Caco-2 (cell line): ENCODE data around the gene SETDB1. TPM values are rescaled to one million over a fixed set of nuclear protein-coding genes. Genes with fewer than 3 reads are reported as not detected.

Experiments used
- BruUV-seq: library from RNA; stranded (reverse); fragments of 400-500 nt; replicated peaks from 2 replicates; lab custom pipeline; 2021; lab: Mats Ljungman, UMichigan
- CTCF ChIA-PET: fragments of 300-600 bp; sonication (Branson Sonifier 250); formaldehyde crosslinking; loops from one replicate; lab custom pipeline; 2022; ENCODE audit warnings: antibody characterized with exemption; lab: Charles Lee
- POLR2A ChIA-PET: fragments of 300-600 bp; sonication (Branson Sonifier 250); formaldehyde crosslinking; loops from one replicate; lab custom pipeline; 2022; ENCODE audit warnings: antibody characterized with exemption; lab: Charles Lee
- DNase-seq, 2 experiments: peaks; one replicate each; pipeline versions ENCODE4 v3.0.0 to v3.0.0-alpha.2; 2020 to 2022
- H3K27me3 ChIP-seq: replicated peaks from 2 replicates; pipeline ENCODE4 v1.6.0; 2011; ENCODE audit warnings: low read length; ENCODE audit not compliant: control insufficient read depth, insufficient read depth
- H3K36me3 ChIP-seq: 2 replicates; pipeline ENCODE4 v1.5.1; 2011; ENCODE audit warnings: low read length; ENCODE audit not compliant: control insufficient read depth, insufficient read depth
- H3K4me1 ChIP-seq: fragments of 250-450 bp; sonication (Bioruptor Pico); 2 replicates; pipeline ENCODE4 v1.5.1; 2020; ENCODE audit warnings: mild to moderate bottlenecking
- H3K4me3 ChIP-seq: 2 replicates; pipeline ENCODE4 v1.5.1; 2011; ENCODE audit warnings: low read depth, mild to moderate bottlenecking, control low read depth, low read length
- H3K9me3 ChIP-seq: fragments of 250-450 bp; sonication (Bioruptor Pico); 2 replicates; pipeline ENCODE4 v1.5.1; 2020; ENCODE audit warnings: mild to moderate bottlenecking, moderate library complexity
- H3K27ac Mint-ChIP-seq: one replicate; pipeline ENCODE4 v1.8.0; 2022; ENCODE audit warnings: mixed read lengths; ENCODE audit not compliant: unreplicated experiment
- H3K27me3 Mint-ChIP-seq: one replicate; pipeline ENCODE4 v1.8.0; 2022; ENCODE audit warnings: mixed read lengths; ENCODE audit not compliant: insufficient read depth, unreplicated experiment
- H3K36me3 Mint-ChIP-seq: one replicate; pipeline ENCODE4 v1.8.0; 2022; ENCODE audit warnings: mild to moderate bottlenecking, mixed read lengths; ENCODE audit not compliant: insufficient read depth, unreplicated experiment
- H3K4me1 Mint-ChIP-seq: one replicate; pipeline ENCODE4 v1.8.0; 2022; ENCODE audit warnings: low read depth, mixed read lengths; ENCODE audit not compliant: unreplicated experiment
- H3K4me3 Mint-ChIP-seq: one replicate; pipeline ENCODE4 v1.8.0; 2022; ENCODE audit warnings: mild to moderate bottlenecking, moderate library complexity, mixed read lengths; ENCODE audit not compliant: unreplicated experiment
- H3K9me3 Mint-ChIP-seq: one replicate; pipeline ENCODE4 v1.8.0; 2022; ENCODE audit warnings: mixed read lengths; ENCODE audit not compliant: unreplicated experiment
- intact Hi-C: fragments of 100-400 bp; cut with micrococcal nuclease; formaldehyde crosslinking; loops from one replicate; pipeline ENCODE4 v1.10.0; 2022; ENCODE audit not compliant: unreplicated experiment
- total RNA-seq: library from RNA; stranded (reverse); gene quantifications from 2 replicates; pipeline ENCODE4 v1.2.3, GENCODE V29; 2022
- TF ChIP-seq, protein P1 (sequence below), 2 experiments: fragments of 200-600 bp in 1 of 2; IDR thresholded peaks; 1 replicate in 1 of 2; 2 replicates in 1 of 2; pipeline versions ENCODE4 v1.5.1 to v1.8.0; 2011 to 2022; ENCODE audit warnings: antibody characterized with exemption in 1 of 2, control low read depth in 1 of 2, inconsistent platforms in 1 of 2, low read depth in 1 of 2, low read length in 1 of 2, mild to moderate bottlenecking in 1 of 2, moderate library complexity in 1 of 2; ENCODE audit not compliant: insufficient read depth in 1 of 2, severe bottlenecking in 1 of 2, unreplicated experiment in 1 of 2

The SETDB1 gene
- total RNA-seq, 1 experiment from 2014 or later = 45.0 TPM

DNA sequence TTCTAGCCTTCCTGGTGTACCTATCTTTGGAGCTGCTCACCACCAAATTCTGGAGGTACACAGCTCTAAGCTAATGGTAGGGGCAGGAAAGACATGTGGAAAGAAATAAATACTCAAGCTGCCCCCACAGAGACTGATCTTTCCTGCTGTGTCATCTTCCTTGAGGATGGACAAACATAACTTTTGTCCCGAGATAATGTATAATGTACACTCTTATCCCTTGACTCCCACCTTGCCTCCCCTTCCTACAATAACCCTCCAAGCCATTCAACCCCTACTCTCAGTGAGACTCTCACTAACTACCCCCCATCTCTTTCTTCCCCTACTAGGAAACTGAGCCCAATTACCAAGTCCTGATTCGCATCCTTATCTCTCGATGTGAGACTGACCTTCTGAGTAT, 68.1 kb downstream of the SETDB1 start:
- H3K4me3 Mint-ChIP-seq = no peak overlapping the region
- no peaks in the 10 kb centered on the region for H3K9me3 Mint-ChIP-seq
- peaks cover 20% of the 10 kb centered on the region for H3K36me3 Mint-ChIP-seq
- Histone ChIP-seq H3K27me3 (no peaks in the 10 kb centered on the region), H3K4me1 (peaks cover 15% of the 10 kb centered on the region; the same call in 1 of the 2 replicates), H3K36me3 (peaks cover 2% of the 10 kb centered on the region; the same call in 1 of the 2 replicates), H3K9me3 (no peaks in the 10 kb centered on the region), H3K4me3 (no peak overlapping the region)
- no peak for DNase-seq
- BruUV-seq = no TSS peak
- TF ChIP-seq, protein P1, sequence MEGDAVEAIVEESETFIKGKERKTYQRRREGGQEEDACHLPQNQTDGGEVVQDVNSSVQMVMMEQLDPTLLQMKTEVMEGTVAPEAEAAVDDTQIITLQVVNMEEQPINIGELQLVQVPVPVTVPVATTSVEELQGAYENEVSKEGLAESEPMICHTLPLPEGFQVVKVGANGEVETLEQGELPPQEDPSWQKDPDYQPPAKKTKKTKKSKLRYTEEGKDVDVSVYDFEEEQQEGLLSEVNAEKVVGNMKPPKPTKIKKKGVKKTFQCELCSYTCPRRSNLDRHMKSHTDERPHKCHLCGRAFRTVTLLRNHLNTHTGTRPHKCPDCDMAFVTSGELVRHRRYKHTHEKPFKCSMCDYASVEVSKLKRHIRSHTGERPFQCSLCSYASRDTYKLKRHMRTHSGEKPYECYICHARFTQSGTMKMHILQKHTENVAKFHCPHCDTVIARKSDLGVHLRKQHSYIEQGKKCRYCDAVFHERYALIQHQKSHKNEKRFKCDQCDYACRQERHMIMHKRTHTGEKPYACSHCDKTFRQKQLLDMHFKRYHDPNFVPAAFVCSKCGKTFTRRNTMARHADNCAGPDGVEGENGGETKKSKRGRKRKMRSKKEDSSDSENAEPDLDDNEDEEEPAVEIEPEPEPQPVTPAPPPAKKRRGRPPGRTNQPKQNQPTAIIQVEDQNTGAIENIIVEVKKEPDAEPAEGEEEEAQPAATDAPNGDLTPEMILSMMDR (IDR thresholded peaks at IDR 0.05; ENCODE audit: insufficient read depth in 1 of 2, low read depth in 1 of 2, low read length in 1 of 2, severe bottlenecking in 1 of 2, unreplicated experiment in 1 of 2) = no peak
- no peaks in the 10 kb centered on the region for H3K27me3 Mint-ChIP-seq
- ChIA-PET CTCF (interaction anchor here (2.4 to 5.0 kb wide), 2 partner anchors 12 kb away, joined by 34 to 50 read pairs; partner anchors contain the start of genes ANXA9 and MINDY1), POLR2A (interaction anchor here (0.6 kb wide), 1 partner anchor 17 kb away, joined by 4 read pairs; no protein-coding TSS in a partner anchor)
- peaks cover 4% of the 10 kb centered on the region for H3K4me1 Mint-ChIP-seq
- no peak overlapping the region for H3K27ac Mint-ChIP-seq
- intact Hi-C loops = no loop called here

DNA sequence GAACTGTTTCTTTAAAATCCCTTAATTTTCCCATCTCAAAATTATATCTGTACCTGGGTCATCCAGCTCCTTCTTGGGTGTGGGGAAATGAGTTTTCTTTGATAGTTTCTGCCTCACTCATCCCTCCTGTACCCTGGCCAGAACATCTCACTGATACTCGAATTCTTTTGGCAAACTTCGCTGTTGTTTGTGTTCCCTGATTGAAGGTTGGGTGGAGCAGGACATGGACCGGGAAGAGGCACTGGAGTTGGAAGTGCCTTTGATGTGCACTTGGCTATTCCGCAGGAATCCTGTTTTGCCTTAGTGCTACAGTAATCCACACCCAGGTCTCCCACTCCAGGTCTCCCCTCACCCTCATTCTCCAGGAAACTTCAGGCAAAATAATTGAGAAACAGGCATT, 69.3 kb downstream of the SETDB1 start:
- Histone ChIP-seq H3K4me1 (peaks cover 15% of the 10 kb centered on the region; the same call in 1 of the 2 replicates), H3K9me3 (no peaks in the 10 kb centered on the region), H3K27me3 (no peaks in the 10 kb centered on the region), H3K36me3 (peaks cover 2% of the 10 kb centered on the region), H3K4me3 (no peak overlapping the region)
- CTCF ChIA-PET = interaction anchor here (0.7 to 5.0 kb wide), 7 partner anchors 10 to 298 kb away, joined by 3 to 50 read pairs (median 6); partner anchors contain the start of genes ANXA9, C1orf56, GOLPH3L and MINDY1
- no peaks in the 10 kb centered on the region for H3K9me3 Mint-ChIP-seq
- TF ChIP-seq, protein P1 (IDR thresholded peaks at IDR 0.05; ENCODE audit: insufficient read depth in 1 of 2, low read depth in 1 of 2, low read length in 1 of 2, severe bottlenecking in 1 of 2, unreplicated experiment in 1 of 2) = no peak
- no peak overlapping the region for H3K4me3 Mint-ChIP-seq
- H3K4me1 Mint-ChIP-seq = peaks cover 7% of the 10 kb centered on the region
- POLR2A ChIA-PET = interaction anchor here (0.6 to 1.3 kb wide), 2 partner anchors 13 to 200 kb away, joined by 5 to 9 read pairs; partner anchors contain the start of gene ANXA9
- BruUV-seq = TSS peak; percentile 21
- no peaks in the 10 kb centered on the region for H3K27me3 Mint-ChIP-seq
- peaks cover 24% of the 10 kb centered on the region for H3K36me3 Mint-ChIP-seq
- intact Hi-C loops = no loop called here
- H3K27ac Mint-ChIP-seq = no peak overlapping the region
- DNase-seq = no peak

DNA sequence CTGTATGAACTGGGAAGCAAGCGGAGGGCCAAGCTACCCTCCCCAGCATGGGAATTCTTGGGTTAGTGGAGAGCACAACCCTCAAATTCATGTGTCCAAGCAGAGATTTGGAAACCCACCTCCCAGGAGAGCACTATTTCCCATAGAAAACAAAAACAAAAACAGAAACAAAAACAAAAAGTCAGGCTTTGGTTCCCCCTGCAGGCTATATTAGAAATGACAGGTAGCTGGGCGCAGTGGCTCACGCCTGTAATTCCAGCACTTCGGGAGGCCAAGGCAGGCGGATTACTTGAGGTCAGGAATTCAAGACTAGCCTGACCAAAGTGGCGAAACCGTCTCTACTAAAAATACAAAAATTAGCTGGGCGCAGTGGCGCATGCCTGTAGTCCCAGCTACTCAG, 69.7 kb downstream of the SETDB1 start:
- Histone ChIP-seq H3K36me3 (peaks cover 2% of the 10 kb centered on the region), H3K4me1 (peaks cover 15% of the 10 kb centered on the region; the same call in 1 of the 2 replicates), H3K4me3 (no peak overlapping the region), H3K27me3 (no peaks in the 10 kb centered on the region), H3K9me3 (no peaks in the 10 kb centered on the region)
- Mint-ChIP-seq H3K27ac (peak overlapping the region; percentile 26), H3K27me3 (no peaks in the 10 kb centered on the region), H3K9me3 (no peaks in the 10 kb centered on the region), H3K4me3 (no peak overlapping the region), H3K36me3 (peaks cover 25% of the 10 kb centered on the region), H3K4me1 (peaks cover 11% of the 10 kb centered on the region)
- TF ChIP-seq, protein P1 (IDR thresholded peaks at IDR 0.05; ENCODE audit: insufficient read depth in 1 of 2, low read depth in 1 of 2, low read length in 1 of 2, severe bottlenecking in 1 of 2, unreplicated experiment in 1 of 2) = peak; percentile 66 to 95
- BruUV-seq = no TSS peak
- ChIA-PET CTCF (interaction anchor here (0.5 to 5.0 kb wide), 15 partner anchors 10 to 305 kb away, joined by 3 to 50 read pairs (median 5); partner anchors contain the start of genes ANXA9, C1orf56, GOLPH3L and MINDY1), POLR2A (interaction anchor here (0.6 to 1.3 kb wide), 2 partner anchors 14 to 200 kb away, joined by 5 to 9 read pairs; partner anchors contain the start of gene ANXA9)
- DNase-seq = peak in 1 of 2 experiments; percentile 55
- intact Hi-C loops = loop anchor here (1.0 kb wide), 1 partner anchor 15 kb away; no protein-coding TSS in a partner anchor
